Ishikawa (cell line): ENCODE results near the gene SAT2.

Experiments
- CEBPB ChIP-seq: IDR thresholded peaks from 2 replicates; pipeline ENCODE4 v1.6.1; 2012
- CREB1 ChIP-seq: IDR thresholded peaks from 2 replicates; pipeline ENCODE4 v1.6.1; 2012; ENCODE audit warnings: low read depth
- EGR1 ChIP-seq: IDR thresholded peaks from 2 replicates; pipeline ENCODE4 v1.6.1; 2012
- EP300 ChIP-seq: IDR thresholded peaks from 2 replicates; pipeline ENCODE4 v1.6.1; 2012; ENCODE audit warnings: borderline replicate concordance
- FOXM1 ChIP-seq: IDR thresholded peaks from 2 replicates; pipeline ENCODE4 v1.6.1; 2012; ENCODE audit warnings: low read depth, borderline replicate concordance
- MAX ChIP-seq: IDR thresholded peaks from 2 replicates; pipeline ENCODE4 v1.6.1; 2012
- NFIC ChIP-seq: IDR thresholded peaks from 2 replicates; pipeline ENCODE4 v1.6.1; 2012
- RAD21 ChIP-seq: IDR thresholded peaks from 2 replicates; pipeline ENCODE4 v1.6.1; 2012; ENCODE audit warnings: low read depth
- REST ChIP-seq: IDR thresholded peaks from 2 replicates; pipeline ENCODE4 v1.6.1; 2012; ENCODE audit warnings: low read depth, mild to moderate bottlenecking
- TAF1 ChIP-seq: IDR thresholded peaks from 2 replicates; pipeline ENCODE4 v1.6.1; 2012; ENCODE audit warnings: low read depth, mild to moderate bottlenecking
- TCF12 ChIP-seq: IDR thresholded peaks from 2 replicates; pipeline ENCODE4 v1.6.1; 2012; ENCODE audit warnings: low read depth
- TEAD4 ChIP-seq: IDR thresholded peaks from 2 replicates; pipeline ENCODE4 v1.6.1; 2012
- USF1 ChIP-seq: IDR thresholded peaks from 2 replicates; pipeline ENCODE4 v1.6.1; 2012
- YY1 ChIP-seq: IDR thresholded peaks from 2 replicates; pipeline ENCODE4 v1.6.1; 2012; ENCODE audit warnings: low read depth
- ZBTB7A ChIP-seq: IDR thresholded peaks from 2 replicates; pipeline ENCODE4 v1.6.1; 2012; ENCODE audit warnings: low read depth

The SAT2 gene

GRCh38 chr17:7656958-7657609 lies 29.5 kb upstream of the SAT2 start:
- TF ChIP-seq EP300, result no peak
- TF ChIP-seq EGR1, result no peak
- TF ChIP-seq USF1, result no peak
- TF ChIP-seq CREB1, result no peak
- no peak for TF ChIP-seq TAF1
- TF ChIP-seq YY1, result no peak
- no peak for TF ChIP-seq ZBTB7A
- no peak for TF ChIP-seq NFIC
- no peak for TF ChIP-seq FOXM1

- TF ChIP-seq FOXM1, result no peak
- TF ChIP-seq RAD21, result no peak
- no peak for TF ChIP-seq CREB1
- TF ChIP-seq TEAD4, result no peak
- TF ChIP-seq USF1, result no peak
These were observed 27.9 kb upstream of the SAT2 start for GRCh38 chr17:7655541-7655840.

- no peak for TF ChIP-seq USF1
These were observed 27.4 kb upstream of the SAT2 start for GRCh38 chr17:7654832-7655540.

- TF ChIP-seq ZBTB7A, result no peak
- TF ChIP-seq TAF1, result no peak
- no peak for TF ChIP-seq CREB1
- no peak for TF ChIP-seq RAD21
- TF ChIP-seq YY1, result no peak
- no peak for TF ChIP-seq EGR1
- TF ChIP-seq CEBPB, result no peak
These were observed 25.1 kb upstream of the SAT2 start for GRCh38 chr17:7652388-7653356.

GRCh38 chr17:7651665-7652387 lies 24.2 kb upstream of the SAT2 start:
- no peak; the same call in none of the 2 replicates for TF ChIP-seq ZBTB7A
- no peak for TF ChIP-seq CEBPB
- no peak for TF ChIP-seq TEAD4
- TF ChIP-seq MAX, result no peak
- TF ChIP-seq USF1, result no peak
- no peak for TF ChIP-seq RAD21
- TF ChIP-seq EP300, result no peak
- TF ChIP-seq TAF1, result no peak
- TF ChIP-seq NFIC, result no peak
- no peak for TF ChIP-seq EGR1
- no peak for TF ChIP-seq FOXM1
- TF ChIP-seq TCF12, result no peak
- no peak for TF ChIP-seq YY1
- no peak for TF ChIP-seq REST
- TF ChIP-seq CREB1, result no peak

GRCh38 chr17:7651097-7651664 lies 23.6 kb upstream of the SAT2 start:
- no peak for TF ChIP-seq NFIC
- 0 out of 2 replicates have a peak, but pooled peaks have one; percentile 12 for TF ChIP-seq MAX
